ENCODE results near the gene HHATL.

DNA sequence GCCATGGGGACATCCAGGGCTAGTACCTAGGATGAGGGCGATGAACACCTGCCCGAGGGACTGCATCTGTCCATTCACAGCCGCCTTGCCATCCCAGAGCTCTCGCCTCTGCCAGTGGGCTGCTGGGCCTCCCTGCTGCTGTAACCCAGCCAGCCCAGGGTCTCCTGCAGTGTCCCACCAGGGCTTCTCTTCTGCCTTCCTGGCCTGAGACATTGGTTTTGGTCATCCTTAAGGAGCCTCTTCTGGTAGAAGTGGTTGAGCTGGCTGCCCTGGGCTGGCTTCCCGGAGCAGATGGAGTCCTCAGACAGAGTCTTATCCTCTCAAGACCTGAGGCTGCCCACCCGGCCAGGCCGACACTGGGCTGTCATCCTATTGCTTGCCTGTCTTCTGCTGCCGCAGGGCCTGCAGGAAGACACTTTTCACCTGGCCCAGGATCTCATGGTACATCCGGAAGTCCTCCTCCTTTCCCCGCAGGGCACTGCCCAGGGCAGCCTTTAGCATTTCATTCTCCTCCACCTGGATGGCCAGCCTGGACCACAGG lies 6.1 kb upstream of the HHATL start:
- TF ChIP-seq, protein P1, sequence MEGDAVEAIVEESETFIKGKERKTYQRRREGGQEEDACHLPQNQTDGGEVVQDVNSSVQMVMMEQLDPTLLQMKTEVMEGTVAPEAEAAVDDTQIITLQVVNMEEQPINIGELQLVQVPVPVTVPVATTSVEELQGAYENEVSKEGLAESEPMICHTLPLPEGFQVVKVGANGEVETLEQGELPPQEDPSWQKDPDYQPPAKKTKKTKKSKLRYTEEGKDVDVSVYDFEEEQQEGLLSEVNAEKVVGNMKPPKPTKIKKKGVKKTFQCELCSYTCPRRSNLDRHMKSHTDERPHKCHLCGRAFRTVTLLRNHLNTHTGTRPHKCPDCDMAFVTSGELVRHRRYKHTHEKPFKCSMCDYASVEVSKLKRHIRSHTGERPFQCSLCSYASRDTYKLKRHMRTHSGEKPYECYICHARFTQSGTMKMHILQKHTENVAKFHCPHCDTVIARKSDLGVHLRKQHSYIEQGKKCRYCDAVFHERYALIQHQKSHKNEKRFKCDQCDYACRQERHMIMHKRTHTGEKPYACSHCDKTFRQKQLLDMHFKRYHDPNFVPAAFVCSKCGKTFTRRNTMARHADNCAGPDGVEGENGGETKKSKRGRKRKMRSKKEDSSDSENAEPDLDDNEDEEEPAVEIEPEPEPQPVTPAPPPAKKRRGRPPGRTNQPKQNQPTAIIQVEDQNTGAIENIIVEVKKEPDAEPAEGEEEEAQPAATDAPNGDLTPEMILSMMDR (IDR thresholded peaks at IDR 0.05): no peak
- TF ChIP-seq POLR2A (IDR thresholded peaks at IDR 0.05): no peak

Data from uterus (tissue), 2 donors.